Activated CD8-positive, alpha-beta memory T cell treated with anti-CD3 and anti-CD28 coated beads for 36 hours (primary cell): ENCODE data around the gene CTCF. TPM values are rescaled to one million over a fixed set of nuclear protein-coding genes. Genes with fewer than 3 reads are reported as not detected.

Experiments used
- CTCF ChIA-PET: fragments of 350-600 bp; sonication (Branson Sonifier 250); formaldehyde crosslinking; loops from one replicate; lab custom pipeline; 2021; ENCODE audit warnings: antibody characterized with exemption; lab: Charles Lee
- POLR2A ChIA-PET: fragments of 350-600 bp; sonication (Branson Sonifier 250); formaldehyde crosslinking; loops from one replicate; lab custom pipeline; 2021; ENCODE audit warnings: antibody characterized with exemption; lab: Charles Lee
- total RNA-seq, 2 experiments: library from RNA; stranded (reverse); gene quantifications; one replicate each; pipeline ENCODE4 v1.2.3, GENCODE V29; 2021

CTCF gene
- total RNA-seq, 2 experiments from 2014 or later = 54.2 to 55.1 TPM

- CTCF ChIA-PET = interaction anchor here (0.8 to 1.7 kb wide), 5 partner anchors 9 to 86 kb away, joined by 3 to 7 read pairs (median 4); partner anchors contain the start of gene CARMIL2
- POLR2A ChIA-PET = no interaction called here
Measured at GRCh38 chr16:67558859-67559258, 3.5 kb upstream of the CTCF start.

- POLR2A ChIA-PET = interaction anchor here (0.5 to 3.5 kb wide), 3 partner anchors 14 to 539 kb away, joined by 3 to 19 read pairs (median 15); no protein-coding TSS in a partner anchor
- CTCF ChIA-PET = interaction anchor here (0.5 to 4.3 kb wide), 8 partner anchors 9 to 85 kb away, joined by 3 to 33 read pairs (median 4); partner anchors contain the start of gene CARMIL2
Measured at GRCh38 chr16:67560827-67561342, 1.4 kb upstream of the CTCF start.

- CTCF ChIA-PET = interaction anchor here (0.5 to 4.3 kb wide), 14 partner anchors 10 to 98 kb away, joined by 3 to 33 read pairs (median 4); partner anchors contain the start of genes ACD, CARMIL2 and PARD6A
Measured at GRCh38 chr16:67561501-67561823, 864 bp upstream of the CTCF start.

GRCh38 chr16:67561824-67562525 lies 351 bp upstream of the CTCF start:
- POLR2A ChIA-PET = interaction anchor here (0.7 to 3.5 kb wide), 6 partner anchors 15 to 371 kb away, joined by 3 to 19 read pairs (median 11); partner anchors contain the start of genes ACD and CARMIL2
- CTCF ChIA-PET = interaction anchor here (0.5 to 4.3 kb wide), 16 partner anchors 11 to 254 kb away, joined by 3 to 33 read pairs (median 4); partner anchors contain the start of genes ACD, CARMIL2 and PARD6A

More at GRCh38 chr16:67561501-67561823, 864 bp upstream of the CTCF start:
- POLR2A ChIA-PET = interaction anchor here (0.5 to 3.5 kb wide), 6 partner anchors 14 to 540 kb away, joined by 3 to 19 read pairs (median 11); partner anchors contain the start of genes ACD and CARMIL2

GRCh38 chr16:67562918-67563707 lies 787 bp downstream of the CTCF start:
- POLR2A ChIA-PET = interaction anchor here (0.7 to 3.5 kb wide), 7 partner anchors 16 to 97 kb away, joined by 3 to 19 read pairs (median 9); partner anchors contain the start of genes ACD and CARMIL2
- CTCF ChIA-PET = interaction anchor here (0.8 to 4.3 kb wide), 13 partner anchors 9 to 253 kb away, joined by 3 to 33 read pairs (median 4); partner anchors contain the start of genes ACD, C16orf86, CARMIL2 and ENKD1

- ChIA-PET POLR2A (interaction anchor here (1.3 to 2.9 kb wide), 2 partner anchors 81 to 95 kb away, joined by 3 to 13 read pairs; partner anchors contain the start of gene CARMIL2), CTCF (interaction anchor here (0.7 to 4.3 kb wide), 11 partner anchors 13 to 102 kb away, joined by 3 to 33 read pairs (median 4); partner anchors contain the start of genes ATP6V0D1, C16orf86, CARMIL2 and ENKD1)
Measured at GRCh38 chr16:67563708-67564468, 1.6 kb downstream of the CTCF start.

- CTCF ChIA-PET = interaction anchor here (0.6 to 5.3 kb wide), 4 partner anchors 19 to 390 kb away, joined by 3 to 23 read pairs (median 4); partner anchors contain the start of gene CARMIL2
- POLR2A ChIA-PET = interaction anchor here (0.7 kb wide), 1 partner anchor 28 kb away, joined by 10 read pairs; no protein-coding TSS in a partner anchor
Measured at GRCh38 chr16:67565470-67566100, 3.3 kb downstream of the CTCF start.

GRCh38 chr16:67571464-67571863 lies 9.1 kb downstream of the CTCF start:
- ChIA-PET CTCF (interaction anchor here (0.9 kb wide), 1 partner anchor 18 kb away, joined by 3 read pairs; no protein-coding TSS in a partner anchor), POLR2A (no interaction called here)

- CTCF ChIA-PET = interaction anchor here (0.9 kb wide), 1 partner anchor 17 kb away, joined by 3 read pairs; no protein-coding TSS in a partner anchor
- POLR2A ChIA-PET = interaction anchor here (0.6 kb wide), 1 partner anchor 15 kb away, joined by 5 read pairs; no protein-coding TSS in a partner anchor
Measured at GRCh38 chr16:67571981-67572431, 9.7 kb downstream of the CTCF start.

- POLR2A ChIA-PET = no interaction called here
- CTCF ChIA-PET = interaction anchor here (1.4 to 2.2 kb wide), 3 partner anchors 10 to 66 kb away, joined by 3 to 6 read pairs (median 4); partner anchors contain the start of gene CARMIL2
Measured at GRCh38 chr16:67579686-67580085, 17.4 kb downstream of the CTCF start.

- ChIA-PET POLR2A (no interaction called here), CTCF (interaction anchor here (1.5 kb wide), 1 partner anchor 33 kb away, joined by 4 read pairs; no protein-coding TSS in a partner anchor)
Measured at GRCh38 chr16:67580202-67580601, 17.9 kb downstream of the CTCF start.

- ChIA-PET CTCF (interaction anchor here (0.5 to 1.4 kb wide), 2 partner anchors 47 to 266 kb away, joined by 3 read pairs; no protein-coding TSS in a partner anchor), POLR2A (no interaction called here)
Measured at GRCh38 chr16:67593288-67593687, 31.0 kb downstream of the CTCF start.

- CTCF ChIA-PET = interaction anchor here (0.5 to 1.4 kb wide), 2 partner anchors 47 to 265 kb away, joined by 3 read pairs; no protein-coding TSS in a partner anchor
- POLR2A ChIA-PET = interaction anchor here (0.7 kb wide), 1 partner anchor 50 kb away, joined by 3 read pairs; no protein-coding TSS in a partner anchor
Measured at GRCh38 chr16:67593701-67594100, 31.4 kb downstream of the CTCF start.

GRCh38 chr16:67594256-67594915 lies 32.1 kb downstream of the CTCF start:
- CTCF ChIA-PET = interaction anchor here (0.7 to 1.5 kb wide), 3 partner anchors 48 to 223 kb away, joined by 3 to 4 read pairs (median 3); partner anchors contain the start of gene CARMIL2
- POLR2A ChIA-PET = interaction anchor here (0.7 to 1.1 kb wide), 2 partner anchors 32 to 50 kb away, joined by 3 read pairs; no protein-coding TSS in a partner anchor

GRCh38 chr16:67594956-67595355 lies 32.6 kb downstream of the CTCF start:
- CTCF ChIA-PET = interaction anchor here (0.7 to 1.5 kb wide), 3 partner anchors 48 to 222 kb away, joined by 3 to 4 read pairs (median 3); partner anchors contain the start of gene CARMIL2
- POLR2A ChIA-PET = interaction anchor here (1.1 kb wide), 1 partner anchor 32 kb away, joined by 3 read pairs; no protein-coding TSS in a partner anchor

- CTCF ChIA-PET = no interaction called here
- POLR2A ChIA-PET = no interaction called here
Measured at GRCh38 chr16:67598527-67598926, 36.2 kb downstream of the CTCF start.
